Coronary artery (tissue), 2 donors: ENCODE data around the gene ABCF3.

Source experiments
- DNase-seq: peaks from one replicate; pipeline ENCODE4 v3.0.0-alpha.2; 2017; ENCODE audit warnings: low spot score
- H3K27ac ChIP-seq, 2 donors: fragments of 200-600 bp; sonication (generic); one replicate each; pipeline ENCODE4 v1.5.1; 2016 to 2019
- H3K4me3 ChIP-seq: fragments of 200-600 bp; sonication (generic); 2 replicates; pipeline ENCODE4 v1.5.1; 2016; ENCODE audit warnings: mild to moderate bottlenecking, moderate library complexity
- CTCF ChIP-seq: fragments of 200-600 bp; sonication (generic); IDR thresholded peaks from one replicate; pipeline ENCODE4 v1.5.1; 2019; ENCODE audit warnings: antibody characterized with exemption

ABCF3 gene

DNA sequence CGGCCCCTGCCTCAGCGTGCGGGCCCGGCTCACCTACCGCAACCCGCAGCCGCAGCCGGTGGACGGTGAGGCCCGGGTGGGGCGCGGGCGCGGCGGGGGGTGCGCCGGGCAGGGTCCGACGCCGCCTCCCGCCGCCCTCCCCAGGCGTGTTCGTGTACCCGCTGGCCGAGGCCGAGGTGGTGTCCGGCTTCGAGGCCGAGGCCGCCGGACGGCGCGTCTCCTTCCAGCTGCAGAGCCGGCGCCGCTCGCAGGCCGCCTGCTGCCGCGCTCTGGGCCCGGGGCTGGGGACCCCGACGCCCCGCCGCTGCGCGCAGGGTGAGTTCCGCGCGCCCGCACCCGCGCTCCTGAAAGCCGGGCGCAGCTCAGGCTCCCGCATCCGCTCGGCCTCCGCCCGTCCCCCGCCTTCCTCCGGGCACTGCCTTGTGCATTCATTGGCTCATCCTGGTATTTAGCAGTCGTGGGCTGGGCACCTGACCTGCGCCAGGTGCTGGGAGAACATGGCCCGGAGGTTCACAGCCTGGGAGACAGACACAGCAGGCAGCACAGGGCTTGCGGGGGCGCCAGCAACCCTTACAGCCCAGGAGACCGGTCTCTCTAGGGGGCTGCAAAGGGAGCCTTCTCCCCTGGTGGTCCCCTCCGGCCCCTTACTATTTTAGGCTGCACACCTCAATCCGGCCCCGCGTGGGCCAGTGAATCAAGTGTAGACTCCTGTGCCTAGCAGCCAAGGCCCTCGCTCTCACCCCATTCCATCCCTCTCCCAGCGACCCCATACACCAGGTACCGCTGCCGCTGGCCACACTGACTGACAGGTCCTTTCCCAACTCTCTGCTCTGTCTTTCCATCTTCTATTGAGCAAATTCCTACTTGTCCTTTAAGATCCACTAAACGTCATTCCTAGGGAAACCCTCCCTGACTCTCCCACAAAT, 44.9 kb downstream of the ABCF3 start:
- H3K4me3 ChIP-seq = peak overlapping the region; percentile 73
- DNase-seq = no peak
- no peak for TF ChIP-seq CTCF
- no peak overlapping the region for H3K27ac ChIP-seq

DNA sequence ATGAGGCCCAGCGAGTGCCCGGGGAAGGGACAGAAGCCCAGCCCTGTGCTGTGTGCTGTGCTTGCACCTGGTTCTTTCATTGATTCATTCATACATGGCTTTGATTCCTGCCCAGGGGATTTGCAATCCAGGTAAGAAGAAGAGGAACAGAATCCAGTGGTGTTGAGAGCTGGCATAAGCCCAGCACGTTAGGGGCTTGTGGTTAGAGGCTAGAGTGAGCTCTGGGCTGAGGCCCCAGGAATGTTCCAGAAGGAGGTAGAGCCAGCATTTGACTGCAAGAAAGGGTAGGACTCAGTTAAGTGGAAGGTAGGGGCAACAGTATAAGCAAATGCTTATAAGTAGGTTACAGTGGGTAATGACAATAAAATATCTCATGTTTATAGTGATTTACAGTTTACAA, 45.7 kb downstream of the ABCF3 start:
- no peak for DNase-seq
- Histone ChIP-seq H3K27ac (no peak overlapping the region), H3K4me3 (no peak overlapping the region)
- TF ChIP-seq CTCF = no peak

GRCh38 chr3:184233127-184233843, 47.3 kb downstream of the ABCF3 start:
- H3K27ac ChIP-seq = no peak overlapping the region
- H3K4me3 ChIP-seq = no peak overlapping the region
- no peak for TF ChIP-seq CTCF
- DNase-seq = no peak

DNA sequence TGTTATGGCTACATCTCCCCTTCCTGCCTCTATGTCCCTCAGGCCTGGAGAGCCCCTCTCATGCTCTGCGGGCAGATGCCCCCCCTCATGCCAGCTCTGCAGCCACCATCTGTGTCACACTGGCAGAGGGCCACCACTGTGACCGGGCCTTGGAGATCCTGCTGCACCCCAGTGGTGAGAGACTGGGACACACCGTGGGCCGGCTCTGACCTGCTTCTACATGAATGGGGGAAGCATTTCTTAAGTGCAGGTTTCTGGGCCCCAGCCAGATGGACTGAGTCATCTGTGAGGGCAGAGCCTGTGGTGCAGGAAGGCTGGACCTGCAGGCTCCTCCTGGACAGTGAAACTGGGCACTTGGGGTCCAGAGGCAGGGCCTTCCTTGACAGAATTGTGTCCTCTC, 48.2 kb downstream of the ABCF3 start:
- DNase-seq = no peak
- no peak for TF ChIP-seq CTCF
- no peak overlapping the region for H3K27ac ChIP-seq
- H3K4me3 ChIP-seq = no peak overlapping the region

GRCh38 chr3:184234671-184235380, 48.8 kb downstream of the ABCF3 start:
- DNase-seq = no peak
- Histone ChIP-seq H3K4me3 (no peak overlapping the region), H3K27ac (no peak overlapping the region)
- no peak for TF ChIP-seq CTCF

DNA sequence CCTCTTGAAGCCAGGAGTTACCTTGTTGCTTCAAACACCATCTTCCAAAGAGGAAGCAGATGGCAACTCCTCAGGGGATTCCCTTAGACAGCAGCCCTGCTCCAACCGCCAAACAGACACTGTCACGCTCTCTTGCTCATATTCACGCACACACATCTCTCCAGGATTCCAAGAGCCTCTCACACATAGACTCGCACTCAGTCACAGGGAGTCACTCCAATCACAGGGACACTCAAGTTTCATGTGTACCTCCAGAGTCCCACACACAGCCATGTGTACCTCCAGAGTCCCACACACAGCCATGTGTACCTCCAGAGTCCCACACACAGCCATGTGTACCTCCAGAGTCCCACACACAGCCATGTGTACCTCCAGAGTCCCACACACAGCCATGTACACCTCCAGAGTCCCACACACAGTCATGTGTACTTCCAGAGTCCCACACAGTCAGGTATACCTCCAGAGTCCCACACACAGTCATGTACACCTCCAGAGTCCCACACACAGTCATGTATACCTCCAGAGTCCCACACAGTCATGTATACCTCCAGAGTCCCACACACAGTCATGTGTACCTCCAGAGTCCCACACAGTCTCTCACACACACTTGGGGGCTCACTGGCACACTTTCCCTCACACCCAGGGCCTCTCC, 49.5 kb downstream of the ABCF3 start:
- no peak for DNase-seq
- Histone ChIP-seq H3K27ac (no peak overlapping the region), H3K4me3 (no peak overlapping the region)
- TF ChIP-seq CTCF = no peak
